ENCODE measurements around the gene PFDN2.

GRCh38 chr1:161096530-161096929 is 21.3 kb downstream of the PFDN2 start:
- TF ChIP-seq REST (IDR thresholded peaks at IDR 0.05; ENCODE audit: insufficient read depth in 1 of 2, low read depth in 2 of 2, low read length in 2 of 2) (no peak), TAF1 (IDR thresholded peaks at IDR 0.05; ENCODE audit: borderline replicate concordance, insufficient read depth, low read length) (no peak), POLR2AphosphoS5 (IDR thresholded peaks at IDR 0.05; ENCODE audit: low read depth, low read length) (no peak), SIN3A (IDR thresholded peaks at IDR 0.05; ENCODE audit: borderline replicate concordance, insufficient read depth, low read length) (no peak), FOXP2 (optimal IDR thresholded peaks at IDR 0.05; ENCODE audit: borderline replicate concordance, extremely low read depth, extremely low read length, insufficient read depth) (no peak)
